Measurements from ENCODE around the gene ADAM21. TPM values are rescaled to one million over a fixed set of nuclear protein-coding genes. Genes with fewer than 3 reads are reported as not detected.

ADAM21 gene
- 0.34 and 0.81 TPM in 2 replicates for total RNA-seq

GRCh38 chr14:70451874-70452273, at the start of gene ADAM21:
Gene ADAM21, plus strand, starts transcription at chr14:70452174. Its CDS starts 5,326 bp downstream, at chr14:70457500.

GRCh38 chr14:70416725-70417349, 35.1 kb upstream of the ADAM21 start, which contains the start of gene SYNJ2BP:
Gene SYNJ2BP, minus strand, starts transcription at chr14:70417090. Its CDS starts 127 bp downstream, at chr14:70416963.

Other genes starting within 250 kb of the ADAM21 start
- 28.2 and 31.9 TPM in 2 replicates for gene COX16, start 92.5 kb upstream of the ADAM21 start, total RNA-seq
- gene SYNJ2BP, start 35.1 kb upstream of the ADAM21 start, total RNA-seq = 6.4 and 15.2 TPM in 2 replicates
- gene ADAM20, start 82.8 kb downstream of the ADAM21 start, total RNA-seq = 0.24 and 0.25 TPM in 2 replicates
- 18.8 and 19.1 TPM in 2 replicates for gene MED6, start 148.5 kb downstream of the ADAM21 start, total RNA-seq
- gene TTC9, start 189.7 kb downstream of the ADAM21 start, total RNA-seq = 0.05 and 0.12 TPM in 2 replicates

All from cardiac ventricle fibroblast (primary cell).